Esophagus squamous epithelium (tissue), 4 donors: ENCODE results near the gene HERC4.
"Not testable (repeated sequence)": the region's sequence is repeated elsewhere in the genome, so short reads cannot be mapped to it uniquely, and the experiment has no call there.

ENCODE experiments used
- POLR2A ChIP-seq, 4 donors: fragments of 450-650 bp; IDR thresholded peaks; one replicate each; pipeline ENCODE4 v1.6.1; 2017; ENCODE audit warnings: antibody characterized with exemption in 4 of 4, mild to moderate bottlenecking in 4 of 4, moderate library complexity in 3 of 4
- TF ChIP-seq, protein P1 (sequence below), 6 experiments: fragments of 450-650 bp in 4 of 6; fragments of 200-600 bp in 2 of 6; sonication (generic) in 2 of 6; IDR thresholded peaks; one replicate each; pipeline ENCODE4 v1.5.1; 2016 to 2019; ENCODE audit warnings: antibody characterized with exemption in 6 of 6, mild to moderate bottlenecking in 4 of 6, moderate library complexity in 4 of 6

DNA sequence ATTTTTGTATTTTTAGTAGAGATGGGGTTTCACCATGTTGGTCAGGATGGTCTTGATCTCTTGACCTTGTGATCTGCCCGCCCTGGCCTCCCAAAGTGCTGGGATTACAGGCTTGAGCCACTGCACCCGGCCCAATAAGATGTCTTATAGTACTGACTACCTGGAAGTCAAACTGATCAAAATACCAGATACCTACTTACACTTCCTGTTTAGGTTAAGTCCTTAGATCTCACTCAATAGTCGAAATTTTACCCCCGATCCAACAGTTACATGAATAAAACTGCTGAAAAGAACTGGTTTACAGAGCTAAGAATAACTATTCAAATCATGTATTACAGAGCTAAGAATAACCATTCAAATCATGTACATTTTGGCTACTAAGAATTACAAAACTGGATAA is 58.6 kb downstream of the HERC4 start:
- TF ChIP-seq, protein P1, sequence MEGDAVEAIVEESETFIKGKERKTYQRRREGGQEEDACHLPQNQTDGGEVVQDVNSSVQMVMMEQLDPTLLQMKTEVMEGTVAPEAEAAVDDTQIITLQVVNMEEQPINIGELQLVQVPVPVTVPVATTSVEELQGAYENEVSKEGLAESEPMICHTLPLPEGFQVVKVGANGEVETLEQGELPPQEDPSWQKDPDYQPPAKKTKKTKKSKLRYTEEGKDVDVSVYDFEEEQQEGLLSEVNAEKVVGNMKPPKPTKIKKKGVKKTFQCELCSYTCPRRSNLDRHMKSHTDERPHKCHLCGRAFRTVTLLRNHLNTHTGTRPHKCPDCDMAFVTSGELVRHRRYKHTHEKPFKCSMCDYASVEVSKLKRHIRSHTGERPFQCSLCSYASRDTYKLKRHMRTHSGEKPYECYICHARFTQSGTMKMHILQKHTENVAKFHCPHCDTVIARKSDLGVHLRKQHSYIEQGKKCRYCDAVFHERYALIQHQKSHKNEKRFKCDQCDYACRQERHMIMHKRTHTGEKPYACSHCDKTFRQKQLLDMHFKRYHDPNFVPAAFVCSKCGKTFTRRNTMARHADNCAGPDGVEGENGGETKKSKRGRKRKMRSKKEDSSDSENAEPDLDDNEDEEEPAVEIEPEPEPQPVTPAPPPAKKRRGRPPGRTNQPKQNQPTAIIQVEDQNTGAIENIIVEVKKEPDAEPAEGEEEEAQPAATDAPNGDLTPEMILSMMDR (IDR thresholded peaks at IDR 0.05), result not testable (repeated sequence)
- TF ChIP-seq POLR2A (IDR thresholded peaks at IDR 0.05), result not testable (repeated sequence)
